Central memory CD8-positive, alpha-beta T cell (primary cell): ENCODE measurements around the gene RSPRY1.

Experiments used
- ATAC-seq: fragments of 150-1000 bp; cut with Tn5 transposase; replicated peaks from 2 replicates; pipeline ENCODE4 v1.10.0; 2022; ENCODE audit warnings: mild to moderate bottlenecking, moderate FRiP score, moderate number of reproducible peaks; ENCODE audit not compliant: poor library complexity, severe bottlenecking; ENCODE audit errors: extremely low read depth
- DNase-seq, 2 donors: peaks; one replicate each; pipeline ENCODE4 v3.0.0; 2021; ENCODE audit warnings: low spot score in 2 of 2
- H3K27ac Mint-ChIP-seq: one replicate; pipeline ENCODE4 v1.8.0; 2022; ENCODE audit warnings: low read depth, mild to moderate bottlenecking, moderate library complexity, mixed read lengths
- H3K27me3 Mint-ChIP-seq: one replicate; pipeline ENCODE4 v1.8.0; 2022; ENCODE audit warnings: mixed read lengths
- H3K36me3 Mint-ChIP-seq: one replicate; pipeline ENCODE4 v1.8.0; 2022; ENCODE audit warnings: mild to moderate bottlenecking, moderate library complexity, mixed read lengths; ENCODE audit not compliant: insufficient read depth
- H3K4me1 Mint-ChIP-seq: one replicate; pipeline ENCODE4 v1.8.0; 2022; ENCODE audit warnings: mixed read lengths
- H3K4me3 Mint-ChIP-seq: one replicate; pipeline ENCODE4 v1.8.0; 2022; ENCODE audit warnings: mild to moderate bottlenecking, moderate library complexity, mixed read lengths
- H3K9me3 Mint-ChIP-seq: one replicate; pipeline ENCODE4 v1.8.0; 2022; ENCODE audit warnings: mixed read lengths

The RSPRY1 gene

DNA sequence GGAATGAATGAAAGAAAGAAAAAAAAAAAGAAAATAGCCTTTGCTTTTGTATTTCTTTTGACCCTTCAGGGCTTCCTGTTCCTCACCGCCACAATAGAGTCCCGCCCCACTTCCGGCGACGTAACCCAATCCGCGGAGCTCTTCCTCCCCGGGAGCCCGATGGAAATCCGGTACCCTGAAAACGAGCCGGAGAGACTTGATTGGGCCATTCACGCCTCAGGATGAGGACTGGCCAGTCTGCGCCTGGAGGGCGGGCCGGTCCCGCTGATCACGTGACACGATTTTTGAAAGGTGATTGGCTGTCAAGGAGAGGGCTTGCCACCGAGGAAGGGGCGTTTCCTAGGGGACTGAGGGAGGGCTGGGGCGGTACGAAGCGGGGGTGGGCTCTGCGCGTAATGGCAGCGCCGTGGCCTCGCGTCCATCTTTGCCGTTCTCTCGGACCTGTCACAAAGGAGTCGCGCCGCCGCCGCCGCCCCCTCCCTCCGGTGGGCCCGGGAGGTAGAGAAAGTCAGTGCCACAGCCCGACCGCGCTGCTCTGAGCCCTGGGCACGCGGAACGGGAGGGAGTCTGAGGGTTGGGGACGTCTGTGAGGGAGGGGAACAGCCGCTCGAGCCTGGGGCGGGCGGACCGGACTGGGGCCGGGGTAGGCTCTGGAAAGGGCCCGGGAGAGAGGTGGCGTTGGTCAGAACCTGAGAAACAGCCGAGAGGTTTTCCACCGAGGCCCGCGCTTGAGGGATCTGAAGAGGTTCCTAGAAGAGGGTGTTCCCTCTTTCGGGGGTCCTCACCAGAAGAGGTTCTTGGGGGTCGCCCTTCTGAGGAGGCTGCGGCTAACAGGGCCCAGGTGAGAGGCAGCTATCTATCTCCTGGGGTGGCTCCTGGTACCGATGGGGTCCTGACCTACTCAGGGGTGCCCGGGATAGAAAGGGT is at the start of gene RSPRY1, which contains the start of gene PSME3IP1:
TSS of gene RSPRY1 (plus strand) at position 385 of the 927 bp plus-strand sequence. CDS start 18,330 bp downstream, outside the sequence.
TSS of gene PSME3IP1 (minus strand) at position 95 of the 927 bp plus-strand sequence. CDS start 12,185 bp downstream, outside the sequence.
- ATAC-seq (peak; percentile 89), DNase-seq (peak; percentile 96 to 100)
- H3K27me3 Mint-ChIP-seq: no peaks in the 10 kb centered on the region
- H3K27ac Mint-ChIP-seq: peak within 1 kb of the TSS; percentile 98
- H3K4me1 Mint-ChIP-seq: peaks cover 56% of the 10 kb centered on the region
- H3K4me3 Mint-ChIP-seq: peak within 1 kb of the TSS; percentile 94
- peaks cover 13% of the 10 kb centered on the region for H3K36me3 Mint-ChIP-seq
- H3K9me3 Mint-ChIP-seq: no peaks in the 10 kb centered on the region

DNA sequence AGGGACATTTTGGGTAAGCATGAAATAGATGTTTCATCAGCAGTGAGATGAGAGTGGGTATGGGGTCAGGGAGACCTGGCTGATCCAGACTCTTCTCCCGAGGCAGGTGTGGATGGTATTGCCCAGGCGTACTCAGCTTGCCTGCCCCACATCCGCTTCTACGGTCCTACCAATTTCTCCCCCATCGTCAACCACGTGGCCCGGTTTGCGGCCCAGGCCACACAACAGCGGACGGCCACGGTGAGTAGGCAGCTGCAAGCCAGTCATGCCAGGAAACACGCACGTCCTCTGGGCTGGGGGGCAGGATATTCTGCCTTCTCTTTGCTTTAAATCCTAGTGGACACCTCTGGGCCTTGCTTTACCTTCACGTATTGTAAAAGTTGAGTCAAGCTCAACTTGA is 49.1 kb upstream of the RSPRY1 start:
- Mint-ChIP-seq H3K27ac (no peak overlapping the region), H3K4me1 (peaks cover 77% of the 10 kb centered on the region), H3K27me3 (no peaks in the 10 kb centered on the region), H3K4me3 (no peak overlapping the region), H3K9me3 (no peaks in the 10 kb centered on the region), H3K36me3 (peaks cover 13% of the 10 kb centered on the region)
- DNase-seq (no peak), ATAC-seq (no peak)

DNA sequence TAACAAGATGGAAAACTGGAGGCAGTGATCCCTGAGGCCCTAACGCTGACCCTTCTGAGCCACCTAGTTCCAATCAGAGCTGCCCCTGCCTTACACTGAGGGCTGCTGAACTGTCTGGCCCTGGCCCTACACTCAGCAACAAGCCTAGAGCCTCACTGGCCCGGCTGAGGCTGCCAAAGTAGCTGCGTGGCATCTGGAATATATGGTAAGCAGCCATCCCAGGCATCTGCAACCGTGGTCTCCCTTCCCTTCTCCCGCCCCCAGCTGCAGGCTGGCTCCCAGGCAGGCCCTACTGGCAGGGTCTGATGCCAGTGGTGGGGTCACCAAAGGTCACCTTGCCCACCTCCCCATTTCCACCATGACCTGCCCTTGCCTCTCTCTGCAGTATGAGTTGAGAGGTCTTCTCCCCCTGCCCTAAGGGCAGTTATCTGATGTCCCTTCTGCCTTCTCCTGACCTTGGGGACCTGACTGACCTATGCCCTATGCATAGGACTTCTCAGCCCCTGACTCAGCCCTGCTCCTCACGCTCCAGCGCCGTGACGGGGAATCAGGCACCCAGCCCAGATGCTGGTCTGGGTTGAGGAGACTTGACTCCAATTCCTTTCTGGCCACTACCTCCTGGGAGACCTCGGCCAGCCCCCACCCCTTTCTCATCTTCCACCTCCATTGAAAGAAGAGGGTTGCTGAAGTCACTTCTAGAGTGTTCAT is 48.4 kb upstream of the RSPRY1 start:
- Mint-ChIP-seq H3K27ac (peak overlapping the region; percentile 69), H3K27me3 (no peaks in the 10 kb centered on the region), H3K4me3 (no peak overlapping the region), H3K4me1 (peaks cover 75% of the 10 kb centered on the region), H3K36me3 (peaks cover 12% of the 10 kb centered on the region), H3K9me3 (no peaks in the 10 kb centered on the region)
- no peak for ATAC-seq
- no peak for DNase-seq

DNA sequence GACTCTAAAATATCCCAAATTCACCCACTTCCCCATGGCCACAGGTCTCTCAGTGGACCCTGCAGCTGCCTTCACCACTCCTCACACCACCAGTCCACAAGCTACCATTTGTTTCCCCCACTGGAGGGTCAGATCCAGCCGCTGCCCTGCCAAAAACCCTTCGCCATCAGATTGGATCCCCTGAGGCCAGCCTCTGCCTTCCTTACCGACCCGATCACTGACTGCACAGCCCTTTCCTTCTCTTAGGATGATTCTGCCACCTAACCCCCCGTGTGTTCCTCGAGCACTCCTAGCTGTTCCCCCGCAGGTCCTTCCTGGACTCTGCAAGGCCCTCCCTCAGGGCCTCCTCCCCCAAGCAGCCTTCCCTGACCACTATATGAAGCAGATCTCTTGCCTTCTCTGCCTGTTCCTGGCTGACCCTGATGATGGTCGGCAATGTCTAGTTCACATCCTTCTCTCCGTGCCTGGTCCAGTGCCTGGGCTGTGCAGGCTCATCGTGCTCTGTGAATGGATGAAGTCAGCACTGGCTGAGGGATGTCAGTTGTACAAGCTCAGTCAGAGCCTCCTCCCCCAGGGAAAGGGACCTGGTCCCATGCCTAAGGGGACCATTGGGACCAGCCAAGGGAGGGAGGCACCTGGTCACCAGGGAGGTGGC is 47.7 kb upstream of the RSPRY1 start:
- H3K27me3 Mint-ChIP-seq: no peaks in the 10 kb centered on the region
- DNase-seq: no peak
- H3K27ac Mint-ChIP-seq: peak overlapping the region; percentile 69
- no peak for ATAC-seq
- no peaks in the 10 kb centered on the region for H3K9me3 Mint-ChIP-seq
- peak overlapping the region; percentile 27 for H3K4me3 Mint-ChIP-seq
- peaks cover 12% of the 10 kb centered on the region for H3K36me3 Mint-ChIP-seq
- H3K4me1 Mint-ChIP-seq: peaks cover 70% of the 10 kb centered on the region

DNA sequence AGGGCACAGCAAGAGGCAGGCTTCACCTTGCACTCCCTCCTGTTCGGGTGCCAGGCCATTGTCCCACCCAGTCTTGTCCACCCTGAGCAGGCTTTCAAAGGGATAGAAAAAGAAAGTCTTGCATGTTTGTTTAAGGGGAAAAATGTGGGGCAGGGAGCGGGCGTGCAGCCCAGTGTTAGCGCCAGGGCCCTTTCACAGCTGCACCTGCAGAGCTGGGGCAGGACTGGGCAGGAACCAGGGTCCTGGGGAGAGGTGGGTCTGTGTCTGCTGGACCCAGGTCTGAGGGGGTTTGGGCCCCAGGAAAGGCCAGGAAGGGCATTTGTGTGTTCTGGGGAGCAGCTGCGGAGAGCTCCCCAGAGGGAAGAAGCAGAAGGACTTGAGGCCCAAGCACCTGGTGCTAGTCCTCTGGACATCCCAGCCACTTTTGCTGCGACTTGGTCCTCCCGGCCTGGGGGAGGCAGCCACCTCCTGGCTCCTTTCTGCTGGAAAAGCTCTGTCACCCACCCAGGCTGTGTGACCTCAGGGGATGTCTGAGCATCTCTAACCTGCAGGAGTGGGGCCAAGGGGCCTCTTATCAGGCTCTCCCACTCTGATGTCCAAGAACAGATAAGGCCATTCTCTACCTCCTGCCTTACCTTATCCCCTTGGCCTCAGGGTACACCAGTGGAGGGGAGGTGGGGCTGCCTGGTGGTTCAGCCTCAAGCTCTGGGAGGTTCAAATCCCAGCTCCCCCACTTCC is 45.0 kb upstream of the RSPRY1 start:
- Mint-ChIP-seq H3K4me3 (peak overlapping the region; percentile 41), H3K27ac (peak overlapping the region; percentile 92), H3K4me1 (peaks cover 53% of the 10 kb centered on the region), H3K36me3 (peaks cover 11% of the 10 kb centered on the region), H3K9me3 (no peaks in the 10 kb centered on the region), H3K27me3 (no peaks in the 10 kb centered on the region)
- ATAC-seq (no peak), DNase-seq (no peak)

DNA sequence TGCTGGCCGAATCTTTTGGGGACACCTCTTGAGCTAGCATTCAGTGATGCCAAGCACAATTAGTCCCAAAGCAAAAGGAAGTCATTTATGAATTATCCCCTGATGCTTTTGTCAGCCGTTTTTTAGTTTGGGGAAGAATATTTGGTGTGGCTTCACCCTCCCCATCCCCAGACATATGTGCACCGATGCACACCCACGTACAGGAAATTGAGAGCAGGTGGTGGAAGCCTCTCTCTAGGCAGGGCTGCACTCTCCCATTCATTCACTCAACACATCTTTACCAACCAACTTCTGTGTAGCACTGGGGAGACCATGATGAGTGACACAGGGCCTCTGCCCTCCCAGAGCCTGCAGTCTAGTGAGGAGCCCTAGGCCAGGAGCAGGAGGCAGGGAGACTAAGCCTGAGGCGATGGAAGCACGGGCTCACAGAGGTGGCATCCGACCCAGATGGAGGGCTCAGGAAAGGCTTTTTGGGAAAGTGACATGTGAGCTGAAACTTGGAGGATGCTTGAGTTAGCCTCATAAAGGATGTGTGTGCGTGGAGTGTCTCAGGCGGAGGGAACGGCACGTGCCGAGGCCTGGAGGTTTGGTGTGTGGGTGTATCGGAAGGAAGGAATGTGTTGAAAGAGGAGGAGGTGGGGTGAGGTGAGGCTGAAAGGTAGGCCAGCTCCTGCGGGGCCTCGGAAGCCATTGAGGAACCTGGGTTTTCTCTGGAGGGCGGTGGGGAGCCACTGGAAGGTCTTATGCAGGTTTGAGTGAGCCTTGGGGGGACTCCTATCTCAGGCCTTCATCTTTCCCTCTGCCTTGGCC is 44.1 kb upstream of the RSPRY1 start:
- ATAC-seq: peak; percentile 79
- Mint-ChIP-seq H3K36me3 (peaks cover 11% of the 10 kb centered on the region), H3K4me1 (peaks cover 50% of the 10 kb centered on the region), H3K4me3 (peak overlapping the region; percentile 41), H3K9me3 (no peaks in the 10 kb centered on the region), H3K27ac (peak overlapping the region; percentile 92), H3K27me3 (no peaks in the 10 kb centered on the region)
- DNase-seq: no peak

DNA sequence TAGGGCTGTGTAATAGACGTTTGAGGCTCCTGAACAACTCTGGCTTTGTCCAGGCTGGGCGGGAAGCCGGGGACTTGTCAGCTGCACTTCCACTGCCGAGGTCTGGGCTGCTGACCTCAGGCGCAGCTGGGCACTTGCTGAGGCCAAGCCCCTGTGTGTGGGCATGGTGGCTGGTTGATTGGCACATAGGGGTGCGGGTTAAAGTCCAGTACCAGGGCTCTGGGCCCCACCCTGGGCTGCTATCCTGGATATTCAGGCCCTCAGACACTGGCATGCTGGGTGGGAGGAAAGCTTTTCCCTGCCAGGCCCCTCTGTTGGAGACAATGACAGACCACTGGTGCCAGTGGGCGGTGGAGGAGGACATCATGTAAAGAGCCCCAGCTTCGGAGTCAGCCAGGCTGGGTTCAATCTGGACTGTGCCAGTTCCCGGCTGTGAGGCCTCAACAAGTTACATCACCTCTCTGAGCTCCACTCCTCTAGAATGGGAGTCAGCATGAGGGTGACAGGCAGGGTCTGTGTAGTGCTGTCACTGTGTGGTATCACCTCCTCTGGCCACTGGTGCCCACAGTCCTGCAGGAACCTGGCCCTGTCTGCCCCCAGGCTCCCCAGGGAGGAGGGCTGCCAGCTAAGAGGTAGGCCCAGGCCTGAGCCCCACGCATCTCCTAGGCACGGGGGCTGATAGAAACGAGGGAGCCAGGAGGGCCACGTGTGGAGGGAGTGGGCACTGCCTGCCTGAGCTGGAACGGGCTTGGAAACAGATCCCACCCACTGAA is 42.8 kb upstream of the RSPRY1 start:
- ATAC-seq (no peak), DNase-seq (no peak)
- Mint-ChIP-seq H3K27ac (no peak overlapping the region), H3K4me3 (no peak overlapping the region), H3K27me3 (no peaks in the 10 kb centered on the region), H3K36me3 (peaks cover 9% of the 10 kb centered on the region), H3K9me3 (no peaks in the 10 kb centered on the region), H3K4me1 (peaks cover 49% of the 10 kb centered on the region)

DNA sequence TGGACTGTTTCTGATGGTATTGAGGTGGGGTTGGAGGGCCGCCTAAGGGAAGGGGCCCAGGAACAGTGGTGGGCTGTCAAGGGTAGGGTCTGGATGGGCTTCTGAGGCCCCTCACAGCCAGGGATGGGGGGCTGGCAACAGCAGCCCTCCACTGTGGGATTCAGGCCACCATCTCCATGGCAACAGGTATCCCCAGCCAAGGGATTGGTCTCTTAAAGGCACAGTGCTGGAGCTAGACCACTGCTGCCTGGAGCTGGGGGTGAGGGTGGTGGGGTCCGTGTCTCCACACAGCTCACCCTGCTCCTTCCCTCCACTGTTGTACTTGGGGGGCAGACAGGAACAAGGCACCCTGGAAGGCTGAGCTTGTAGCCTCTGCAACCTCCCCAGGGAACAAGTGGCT is 42.1 kb upstream of the RSPRY1 start:
- Mint-ChIP-seq H3K27ac (no peak overlapping the region), H3K4me3 (no peak overlapping the region), H3K9me3 (no peaks in the 10 kb centered on the region), H3K4me1 (peaks cover 42% of the 10 kb centered on the region), H3K27me3 (no peaks in the 10 kb centered on the region), H3K36me3 (peaks cover 12% of the 10 kb centered on the region)
- DNase-seq (no peak), ATAC-seq (no peak)

DNA sequence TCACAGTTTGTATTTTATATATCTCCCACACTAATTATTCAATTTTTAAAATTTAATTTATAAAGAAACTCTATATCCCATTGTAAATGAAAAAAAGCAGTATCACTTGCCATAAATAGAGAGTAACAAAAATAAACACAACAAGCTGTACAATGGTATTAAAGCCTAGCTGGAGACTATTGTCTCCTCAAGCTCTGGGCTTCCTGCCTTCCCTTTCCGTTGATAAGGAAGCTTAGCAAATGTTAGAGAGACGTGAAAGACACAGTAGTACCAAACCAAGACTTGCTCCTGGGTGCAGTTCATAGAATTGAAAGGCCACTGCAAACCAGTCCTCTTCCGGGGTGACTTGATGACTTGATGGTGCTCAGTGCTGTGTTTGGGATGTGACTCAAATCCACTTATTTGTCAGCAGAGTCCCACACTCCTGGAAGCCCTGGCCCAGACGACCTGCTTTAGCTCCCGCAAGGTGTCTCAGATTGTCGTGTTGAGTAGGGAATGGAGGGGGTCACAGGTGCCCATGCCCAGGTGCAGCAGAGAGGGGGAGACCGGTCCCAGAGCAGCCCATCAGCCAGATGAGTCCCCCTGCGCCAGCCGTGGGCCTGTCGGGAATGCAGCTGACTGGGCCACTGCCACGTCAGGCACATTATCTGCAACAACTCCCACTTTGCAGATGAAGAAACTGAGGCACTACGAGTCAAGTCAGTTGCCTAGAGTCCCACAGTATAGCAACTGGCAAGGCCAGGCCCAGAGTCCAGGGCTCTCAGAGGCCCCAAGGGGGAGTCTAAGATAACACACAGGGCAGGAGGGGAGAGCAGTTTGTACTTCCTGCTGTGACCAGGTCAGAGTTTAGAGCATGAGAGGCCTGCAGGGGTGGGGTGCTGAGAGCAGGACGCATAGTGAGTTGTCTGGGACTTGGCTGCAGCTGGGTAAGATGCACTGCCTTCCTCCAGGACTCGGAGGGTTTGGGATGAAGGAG is 40.8 kb upstream of the RSPRY1 start:
- ATAC-seq (no peak), DNase-seq (no peak)
- no peak overlapping the region for H3K27ac Mint-ChIP-seq
- H3K4me1 Mint-ChIP-seq: peaks cover 35% of the 10 kb centered on the region
- H3K9me3 Mint-ChIP-seq: no peaks in the 10 kb centered on the region
- no peak overlapping the region for H3K4me3 Mint-ChIP-seq
- H3K27me3 Mint-ChIP-seq: no peaks in the 10 kb centered on the region
- H3K36me3 Mint-ChIP-seq: peaks cover 12% of the 10 kb centered on the region

DNA sequence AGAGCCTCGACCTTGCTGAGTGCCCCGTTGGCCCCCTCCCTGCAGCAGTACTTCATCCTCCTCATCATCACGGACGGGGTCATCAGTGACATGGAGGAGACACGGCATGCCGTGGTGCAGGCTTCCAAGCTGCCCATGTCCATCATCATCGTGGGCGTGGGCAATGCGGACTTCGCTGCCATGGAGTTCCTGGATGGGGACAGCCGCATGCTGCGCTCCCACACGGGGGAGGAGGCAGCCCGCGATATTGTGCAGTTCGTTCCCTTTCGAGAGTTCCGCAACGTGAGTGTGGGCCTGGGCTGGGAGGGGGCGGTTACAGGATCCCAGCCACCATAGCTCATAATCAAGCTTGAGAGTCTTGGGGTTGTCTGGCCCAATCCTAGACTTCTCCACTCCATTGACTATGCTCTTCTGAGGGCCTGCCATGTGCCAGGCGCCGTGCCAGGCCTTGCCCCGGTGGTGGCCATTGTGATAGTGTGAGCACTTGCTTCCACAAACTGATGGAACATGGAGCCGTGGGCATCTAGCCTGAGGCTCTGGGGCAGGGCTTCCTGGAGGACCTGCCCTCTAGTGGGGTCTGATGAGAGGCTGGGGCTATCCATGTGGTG is 40.0 kb upstream of the RSPRY1 start:
- no peaks in the 10 kb centered on the region for H3K27me3 Mint-ChIP-seq
- H3K36me3 Mint-ChIP-seq: peaks cover 14% of the 10 kb centered on the region
- H3K27ac Mint-ChIP-seq: no peak overlapping the region
- DNase-seq (no peak), ATAC-seq (no peak)
- no peaks in the 10 kb centered on the region for H3K9me3 Mint-ChIP-seq
- peaks cover 28% of the 10 kb centered on the region for H3K4me1 Mint-ChIP-seq
- no peak overlapping the region for H3K4me3 Mint-ChIP-seq
